ENCODE results near the gene TOE1. TPM values are rescaled to one million over a fixed set of nuclear protein-coding genes. Genes with fewer than 3 reads are reported as not detected.

Gene TOE1
- total and polyA plus RNA-seq, 7 donors = 7.1 to 12.9 (median 10.5) TPM

DNA sequence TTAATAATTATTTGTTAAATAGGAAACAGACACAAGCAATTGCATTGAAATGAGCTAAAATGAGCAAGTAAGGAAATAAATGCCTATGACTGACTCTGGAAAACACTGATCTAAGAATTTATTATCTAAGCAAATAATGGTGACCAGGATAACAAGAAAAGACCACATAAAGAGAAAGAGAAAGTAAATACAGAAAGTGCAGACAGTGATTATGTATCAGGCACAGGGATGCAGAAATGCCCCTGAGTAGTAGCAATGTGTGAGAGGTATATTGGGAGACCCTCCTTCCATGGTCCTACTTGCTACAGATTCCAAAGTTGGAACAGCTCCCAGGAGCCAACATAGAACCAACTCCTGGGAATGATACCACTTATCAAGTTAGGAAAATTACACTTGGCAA is 33.6 kb downstream of the TOE1 start:
- Histone ChIP-seq H3K27ac (no peak overlapping the region), H3K4me1 (no peaks in the 10 kb centered on the region), H3K4me3 (no peak overlapping the region), H3K9me3 (no peaks in the 10 kb centered on the region), H3K27me3 (no peaks in the 10 kb centered on the region), H3K36me3 (no peaks in the 10 kb centered on the region)
- no peak for DNase-seq
- TF ChIP-seq, protein P1, sequence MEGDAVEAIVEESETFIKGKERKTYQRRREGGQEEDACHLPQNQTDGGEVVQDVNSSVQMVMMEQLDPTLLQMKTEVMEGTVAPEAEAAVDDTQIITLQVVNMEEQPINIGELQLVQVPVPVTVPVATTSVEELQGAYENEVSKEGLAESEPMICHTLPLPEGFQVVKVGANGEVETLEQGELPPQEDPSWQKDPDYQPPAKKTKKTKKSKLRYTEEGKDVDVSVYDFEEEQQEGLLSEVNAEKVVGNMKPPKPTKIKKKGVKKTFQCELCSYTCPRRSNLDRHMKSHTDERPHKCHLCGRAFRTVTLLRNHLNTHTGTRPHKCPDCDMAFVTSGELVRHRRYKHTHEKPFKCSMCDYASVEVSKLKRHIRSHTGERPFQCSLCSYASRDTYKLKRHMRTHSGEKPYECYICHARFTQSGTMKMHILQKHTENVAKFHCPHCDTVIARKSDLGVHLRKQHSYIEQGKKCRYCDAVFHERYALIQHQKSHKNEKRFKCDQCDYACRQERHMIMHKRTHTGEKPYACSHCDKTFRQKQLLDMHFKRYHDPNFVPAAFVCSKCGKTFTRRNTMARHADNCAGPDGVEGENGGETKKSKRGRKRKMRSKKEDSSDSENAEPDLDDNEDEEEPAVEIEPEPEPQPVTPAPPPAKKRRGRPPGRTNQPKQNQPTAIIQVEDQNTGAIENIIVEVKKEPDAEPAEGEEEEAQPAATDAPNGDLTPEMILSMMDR (IDR thresholded peaks at IDR 0.05) = no peak
- no peak for TF ChIP-seq POLR2AphosphoS5 (IDR thresholded peaks at IDR 0.05)
- no peak for TF ChIP-seq POLR2A (IDR thresholded peaks at IDR 0.05)
- no peak for TF ChIP-seq EP300 (IDR thresholded peaks at IDR 0.05)
- intact Hi-C loops (cut with DNase I) = no loop called here

DNA sequence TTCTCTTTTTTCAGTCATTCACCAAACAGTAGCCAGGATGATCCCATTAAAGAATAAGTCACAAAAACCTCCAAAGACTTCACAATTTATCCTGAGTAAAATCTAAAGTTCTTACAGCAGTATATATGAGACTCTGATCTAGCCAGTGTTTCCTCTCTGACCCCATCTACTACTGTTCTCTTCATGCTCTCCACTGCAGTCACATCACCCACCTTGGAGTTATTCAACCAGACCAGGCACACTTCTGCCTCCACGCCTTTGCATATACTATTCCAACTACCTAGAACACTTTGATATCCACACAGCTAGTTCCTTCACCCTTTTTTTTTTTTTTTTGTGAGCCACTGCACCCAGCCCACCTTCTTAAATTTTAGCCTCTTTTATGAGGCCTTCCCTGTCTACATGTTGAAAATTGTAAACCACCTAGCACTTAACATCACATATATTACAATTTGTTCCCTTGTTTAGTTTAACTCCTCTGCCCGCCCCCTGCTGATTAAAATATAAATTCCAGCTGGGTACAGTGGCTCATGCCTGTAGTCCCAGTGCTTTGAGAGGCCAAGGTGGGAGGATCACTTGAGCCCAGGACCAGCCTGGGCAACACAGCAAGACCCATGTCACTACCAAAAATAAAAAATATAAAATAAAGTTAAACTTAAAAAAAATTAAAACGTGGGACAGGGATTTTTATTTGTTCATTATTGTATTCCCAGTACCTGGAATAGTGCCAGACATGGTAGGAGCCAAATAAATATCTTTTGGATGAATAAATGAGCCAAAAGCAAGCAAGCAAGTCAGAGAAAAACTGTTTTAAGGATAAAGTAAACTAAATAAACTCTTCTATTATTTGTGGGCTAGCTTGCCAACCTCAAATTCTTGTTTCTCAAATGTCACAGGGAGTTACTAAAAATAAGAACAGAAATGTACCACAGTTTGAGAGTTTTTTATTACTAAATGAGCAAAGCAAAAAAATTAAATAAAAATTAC is 35.4 kb downstream of the TOE1 start:
- Histone ChIP-seq H3K9me3 (no peaks in the 10 kb centered on the region), H3K27ac (no peak overlapping the region), H3K36me3 (no peaks in the 10 kb centered on the region), H3K4me3 (no peak overlapping the region), H3K27me3 (no peaks in the 10 kb centered on the region), H3K4me1 (no peaks in the 10 kb centered on the region)
- WGBS, 2 donors = 53 to 70% methylated on average over 3 of the region's 3 CpGs
- TF ChIP-seq EP300 (IDR thresholded peaks at IDR 0.05) = no peak
- TF ChIP-seq POLR2A (IDR thresholded peaks at IDR 0.05) = no peak
- TF ChIP-seq POLR2AphosphoS5 (IDR thresholded peaks at IDR 0.05) = no peak
- TF ChIP-seq, protein P1 (IDR thresholded peaks at IDR 0.05) = no peak
- no peak for DNase-seq
- intact Hi-C loops (cut with DNase I) = no loop called here

DNA sequence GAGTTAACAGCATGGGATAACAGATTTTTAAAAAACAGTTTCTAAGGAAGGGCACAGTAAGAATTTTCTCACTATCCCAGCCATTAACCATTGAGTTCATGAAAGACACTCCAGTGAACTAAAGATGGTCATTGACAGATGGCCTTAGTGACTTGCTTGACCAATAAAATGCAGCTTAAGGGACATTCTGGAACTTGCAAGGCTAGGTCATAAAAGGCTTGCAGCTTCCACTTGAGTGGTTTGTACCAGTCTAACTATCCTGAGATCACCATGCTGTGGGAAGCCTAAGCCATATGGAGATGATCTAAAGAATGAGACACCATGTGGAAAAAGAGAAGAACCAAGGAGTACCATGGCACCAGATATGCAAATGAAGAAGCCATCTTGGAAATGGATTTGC is 38.2 kb downstream of the TOE1 start:
- no peak for DNase-seq
- H3K4me3 ChIP-seq = no peak overlapping the region
- H3K9me3 ChIP-seq = no peaks in the 10 kb centered on the region
- no peak for TF ChIP-seq EP300 (IDR thresholded peaks at IDR 0.05)
- TF ChIP-seq POLR2A (IDR thresholded peaks at IDR 0.05) = no peak
- TF ChIP-seq, protein P1 (IDR thresholded peaks at IDR 0.05) = no peak
- no peak for TF ChIP-seq POLR2AphosphoS5 (IDR thresholded peaks at IDR 0.05)
- intact Hi-C loops (cut with DNase I) = no loop called here
- H3K27ac ChIP-seq = no peak overlapping the region
- no peaks in the 10 kb centered on the region for H3K27me3 ChIP-seq
- H3K36me3 ChIP-seq = no peaks in the 10 kb centered on the region
- no peaks in the 10 kb centered on the region for H3K4me1 ChIP-seq

DNA sequence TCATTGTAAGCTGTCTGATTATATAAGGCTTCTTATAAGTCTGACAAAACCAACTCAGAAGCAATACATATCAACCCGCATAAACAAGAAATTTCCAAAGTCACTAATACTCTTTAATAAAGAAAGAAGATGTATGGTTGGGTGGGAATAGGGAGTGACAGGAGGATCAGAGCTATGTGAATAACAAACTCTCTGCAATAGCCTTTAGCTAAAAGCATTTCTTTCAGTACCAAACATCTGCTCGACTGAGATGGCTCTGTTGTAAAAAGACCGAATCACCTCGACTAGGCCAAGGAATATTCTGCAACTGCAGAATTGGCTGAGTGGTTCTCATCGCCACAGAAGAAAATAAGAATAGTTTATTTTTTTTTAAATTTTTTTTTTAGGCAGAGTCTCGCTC is 39.6 kb downstream of the TOE1 start:
- no peak for DNase-seq
- no peak for TF ChIP-seq EP300 (IDR thresholded peaks at IDR 0.05)
- TF ChIP-seq POLR2A (IDR thresholded peaks at IDR 0.05) = no peak
- no peak for TF ChIP-seq POLR2AphosphoS5 (IDR thresholded peaks at IDR 0.05)
- TF ChIP-seq, protein P1 (IDR thresholded peaks at IDR 0.05) = no peak
- intact Hi-C loops (cut with DNase I) = no loop called here
- no peaks in the 10 kb centered on the region for H3K27me3 ChIP-seq
- H3K36me3 ChIP-seq = no peaks in the 10 kb centered on the region
- H3K4me1 ChIP-seq = no peaks in the 10 kb centered on the region
- no peak overlapping the region for H3K4me3 ChIP-seq
- H3K27ac ChIP-seq = no peak overlapping the region
- 95 to 96% methylated on average over 6 of the region's 6 CpGs for WGBS, 2 donors
- H3K9me3 ChIP-seq = no peaks in the 10 kb centered on the region
